ENCODE measurements around the gene HNRNPUL2. TPM values are rescaled to one million over a fixed set of nuclear protein-coding genes. Genes with fewer than 3 reads are reported as not detected.
"Not testable (repeated sequence)": the region's sequence is repeated elsewhere in the genome, so short reads cannot be mapped to it uniquely, and the experiment has no call there.

HNRNPUL2 gene
- total and polyA plus RNA-seq, 2 donors (not counting 1 experiment from before 2014, with no cell fraction given), result 14.5 to 18.8 TPM

DNA sequence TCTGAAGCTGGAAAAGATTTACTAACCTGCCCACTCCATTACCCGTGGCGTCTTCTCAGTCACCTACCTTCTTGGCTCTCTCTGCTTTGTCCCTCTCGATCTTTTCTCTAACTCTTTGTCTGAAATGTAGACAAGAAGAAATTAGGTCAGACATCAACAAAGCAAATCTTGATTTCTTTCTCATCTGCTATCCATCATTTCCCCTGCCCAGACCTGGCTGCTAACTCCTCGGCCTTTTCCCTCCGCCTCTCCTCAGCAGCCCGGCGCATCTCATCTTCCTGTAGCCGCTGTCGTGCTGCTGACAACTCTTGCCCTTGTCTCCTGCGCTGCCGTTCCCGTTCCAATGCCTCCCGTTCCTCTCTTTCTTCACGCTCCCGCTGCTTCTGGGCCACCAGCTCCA lies 49.5 kb downstream of the HNRNPUL2 start:
- TF ChIP-seq, protein P1, sequence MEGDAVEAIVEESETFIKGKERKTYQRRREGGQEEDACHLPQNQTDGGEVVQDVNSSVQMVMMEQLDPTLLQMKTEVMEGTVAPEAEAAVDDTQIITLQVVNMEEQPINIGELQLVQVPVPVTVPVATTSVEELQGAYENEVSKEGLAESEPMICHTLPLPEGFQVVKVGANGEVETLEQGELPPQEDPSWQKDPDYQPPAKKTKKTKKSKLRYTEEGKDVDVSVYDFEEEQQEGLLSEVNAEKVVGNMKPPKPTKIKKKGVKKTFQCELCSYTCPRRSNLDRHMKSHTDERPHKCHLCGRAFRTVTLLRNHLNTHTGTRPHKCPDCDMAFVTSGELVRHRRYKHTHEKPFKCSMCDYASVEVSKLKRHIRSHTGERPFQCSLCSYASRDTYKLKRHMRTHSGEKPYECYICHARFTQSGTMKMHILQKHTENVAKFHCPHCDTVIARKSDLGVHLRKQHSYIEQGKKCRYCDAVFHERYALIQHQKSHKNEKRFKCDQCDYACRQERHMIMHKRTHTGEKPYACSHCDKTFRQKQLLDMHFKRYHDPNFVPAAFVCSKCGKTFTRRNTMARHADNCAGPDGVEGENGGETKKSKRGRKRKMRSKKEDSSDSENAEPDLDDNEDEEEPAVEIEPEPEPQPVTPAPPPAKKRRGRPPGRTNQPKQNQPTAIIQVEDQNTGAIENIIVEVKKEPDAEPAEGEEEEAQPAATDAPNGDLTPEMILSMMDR (conservative IDR thresholded peaks at IDR 0.05 in 1 of 2, IDR thresholded peaks at IDR 0.05 in 1 of 2; ENCODE audit: low read depth in 1 of 2, low read length in 2 of 2), result no peak
- no peak for TF ChIP-seq EZH2 (IDR thresholded peaks at IDR 0.05; ENCODE audit: low read length, missing control alignments)
- H2AFZ ChIP-seq (ENCODE audit: low read length), result no peak overlapping the region
- no peak overlapping the region for H3K9ac ChIP-seq (ENCODE audit: insufficient read depth, low read length)
- H3K27me3 ChIP-seq (ENCODE audit: control insufficient read depth, insufficient read depth, low read length), result no peaks in the 10 kb centered on the region
- H3K4me3 ChIP-seq (replicated peaks in 1 of 4; ENCODE audit: control extremely low read depth in 1 of 4, insufficient read depth in 1 of 4, low read depth in 3 of 4, low read length in 4 of 4), result peak overlapping the region; percentile 74 to 88 (median 82)
- H3K79me2 ChIP-seq (ENCODE audit: control insufficient read depth, insufficient read depth, low read length), result peaks cover 13% of the 10 kb centered on the region
- H3K27ac ChIP-seq (ENCODE audit: insufficient read depth, low read length), result peak overlapping the region; percentile 88
- no peaks in the 10 kb centered on the region for H3K9me3 ChIP-seq (ENCODE audit: control insufficient read depth, insufficient read depth, low read depth, low read length)
- H3K36me3 ChIP-seq (ENCODE audit: control insufficient read depth, insufficient read depth, low read length), result peaks cover 7% of the 10 kb centered on the region
- peaks cover 5% of the 10 kb centered on the region for H3K4me1 ChIP-seq (ENCODE audit: control insufficient read depth, extremely low read depth, insufficient read depth, low read length)
- DNase-seq (ENCODE audit: low read depth in 2 of 2), result no peak
- peak overlapping the region; percentile 99 for H3K4me2 ChIP-seq (ENCODE audit: extremely low read depth, insufficient read depth, low read length)
- no peaks in the 10 kb centered on the region for H4K20me1 ChIP-seq (ENCODE audit: control insufficient read depth, extremely low read depth, insufficient read depth, low read length)

DNA sequence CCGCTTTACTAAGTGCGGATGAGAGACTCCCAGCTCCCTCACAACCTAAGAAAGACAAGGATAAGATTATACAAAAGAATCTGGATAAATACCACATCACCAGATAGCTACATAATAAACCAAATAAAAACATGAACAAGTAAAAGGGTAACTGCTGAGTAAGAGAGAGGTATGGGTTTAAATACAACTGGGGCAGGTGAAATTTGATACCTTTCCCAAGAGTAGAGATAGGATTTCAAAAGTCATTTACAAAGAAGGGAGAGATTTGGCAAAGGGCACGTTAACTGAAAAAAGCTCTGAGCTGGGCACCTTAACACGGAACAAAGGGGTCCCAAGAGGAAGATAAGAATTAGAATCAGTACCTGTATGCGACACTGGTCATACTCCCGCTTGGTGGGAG lies 50.1 kb downstream of the HNRNPUL2 start:
- no peak for TF ChIP-seq EZH2 (IDR thresholded peaks at IDR 0.05; ENCODE audit: low read length, missing control alignments)
- TF ChIP-seq, protein P1 (conservative IDR thresholded peaks at IDR 0.05 in 1 of 2, IDR thresholded peaks at IDR 0.05 in 1 of 2; ENCODE audit: low read depth in 1 of 2, low read length in 2 of 2), result no peak
- no peak overlapping the region for H3K9ac ChIP-seq (ENCODE audit: insufficient read depth, low read length)
- no peak for DNase-seq (ENCODE audit: low read depth in 2 of 2)
- no peaks in the 10 kb centered on the region for H4K20me1 ChIP-seq (ENCODE audit: control insufficient read depth, extremely low read depth, insufficient read depth, low read length)
- no peaks in the 10 kb centered on the region for H3K9me3 ChIP-seq (ENCODE audit: control insufficient read depth, insufficient read depth, low read depth, low read length)
- no peak overlapping the region for H2AFZ ChIP-seq (ENCODE audit: low read length)
- H3K79me2 ChIP-seq (ENCODE audit: control insufficient read depth, insufficient read depth, low read length), result peaks cover 15% of the 10 kb centered on the region
- H3K4me1 ChIP-seq (ENCODE audit: control insufficient read depth, extremely low read depth, insufficient read depth, low read length), result peaks cover 5% of the 10 kb centered on the region
- H3K4me2 ChIP-seq (ENCODE audit: extremely low read depth, insufficient read depth, low read length), result no peak overlapping the region
- H3K27ac ChIP-seq (ENCODE audit: insufficient read depth, low read length), result no peak overlapping the region
- H3K36me3 ChIP-seq (ENCODE audit: control insufficient read depth, insufficient read depth, low read length), result peaks cover 7% of the 10 kb centered on the region
- no peaks in the 10 kb centered on the region for H3K27me3 ChIP-seq (ENCODE audit: control insufficient read depth, insufficient read depth, low read length)
- peak overlapping the region in 1 of 4 experiments; percentile 25 for H3K4me3 ChIP-seq (replicated peaks in 1 of 4; ENCODE audit: control extremely low read depth in 1 of 4, insufficient read depth in 1 of 4, low read depth in 3 of 4, low read length in 4 of 4)

DNA sequence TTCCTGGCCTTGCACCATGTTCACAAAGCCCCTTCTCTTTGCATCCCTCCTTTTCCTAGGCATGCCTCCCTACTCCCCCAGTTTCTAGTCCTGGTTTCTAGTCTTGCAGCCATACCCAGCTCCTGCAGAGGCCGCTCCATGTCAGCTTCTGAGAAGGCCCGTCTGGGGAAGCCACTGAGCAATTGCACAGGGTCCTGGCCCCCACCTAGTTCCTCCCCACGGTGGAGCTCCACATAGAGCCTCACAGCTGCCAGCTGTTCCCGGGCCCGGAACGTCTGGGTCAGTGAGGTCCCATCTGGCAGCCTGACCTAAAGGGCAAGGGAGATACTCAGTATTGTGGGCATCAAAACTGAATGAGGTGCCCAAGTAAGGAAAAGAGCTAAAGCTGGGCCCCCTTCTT lies 50.6 kb downstream of the HNRNPUL2 start:
- peaks cover 15% of the 10 kb centered on the region for H3K79me2 ChIP-seq (ENCODE audit: control insufficient read depth, insufficient read depth, low read length)
- no peak overlapping the region for H3K4me3 ChIP-seq (replicated peaks in 1 of 4; ENCODE audit: control extremely low read depth in 1 of 4, insufficient read depth in 1 of 4, low read depth in 3 of 4, low read length in 4 of 4)
- no peaks in the 10 kb centered on the region for H3K9me3 ChIP-seq (ENCODE audit: control insufficient read depth, insufficient read depth, low read depth, low read length)
- H3K4me1 ChIP-seq (ENCODE audit: control insufficient read depth, extremely low read depth, insufficient read depth, low read length), result peaks cover 5% of the 10 kb centered on the region
- no peak for TF ChIP-seq EZH2 (IDR thresholded peaks at IDR 0.05; ENCODE audit: low read length, missing control alignments)
- TF ChIP-seq, protein P1 (conservative IDR thresholded peaks at IDR 0.05 in 1 of 2, IDR thresholded peaks at IDR 0.05 in 1 of 2; ENCODE audit: low read depth in 1 of 2, low read length in 2 of 2), result no peak
- H3K9ac ChIP-seq (ENCODE audit: insufficient read depth, low read length), result no peak overlapping the region
- no peak overlapping the region for H2AFZ ChIP-seq (ENCODE audit: low read length)
- H3K36me3 ChIP-seq (ENCODE audit: control insufficient read depth, insufficient read depth, low read length), result peaks cover 7% of the 10 kb centered on the region
- no peak overlapping the region for H3K4me2 ChIP-seq (ENCODE audit: extremely low read depth, insufficient read depth, low read length)
- no peak for DNase-seq (ENCODE audit: low read depth in 2 of 2)
- H3K27ac ChIP-seq (ENCODE audit: insufficient read depth, low read length), result no peak overlapping the region
- H4K20me1 ChIP-seq (ENCODE audit: control insufficient read depth, extremely low read depth, insufficient read depth, low read length), result no peaks in the 10 kb centered on the region
- H3K27me3 ChIP-seq (ENCODE audit: control insufficient read depth, insufficient read depth, low read length), result no peaks in the 10 kb centered on the region

DNA sequence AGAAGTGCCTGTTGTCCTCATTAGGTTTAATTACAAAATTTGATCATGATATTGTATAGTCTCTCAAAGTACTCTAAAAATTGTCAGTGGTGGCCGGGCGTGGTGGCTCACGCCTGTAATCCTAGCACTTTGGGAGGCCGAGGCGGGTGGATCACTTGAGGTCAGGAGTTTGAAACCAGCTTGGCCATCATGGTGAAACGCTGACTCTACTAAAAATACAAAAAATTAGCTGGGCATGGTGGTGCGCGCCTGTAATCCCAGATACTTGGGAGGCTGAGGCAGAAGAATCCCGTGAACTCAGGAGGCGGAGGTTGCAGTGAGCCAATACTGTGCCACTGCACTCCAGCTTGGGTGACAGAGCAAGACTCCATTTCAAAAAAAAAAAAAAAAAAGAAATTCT lies 51.8 kb downstream of the HNRNPUL2 start:
- DNase-seq (ENCODE audit: low read depth in 2 of 2); H3K4me2 ChIP-seq (ENCODE audit: extremely low read depth, insufficient read depth, low read length); H3K4me3 ChIP-seq (replicated peaks in 1 of 4; ENCODE audit: control extremely low read depth in 1 of 4, insufficient read depth in 1 of 4, low read depth in 3 of 4, low read length in 4 of 4); H3K4me1 ChIP-seq (ENCODE audit: control insufficient read depth, extremely low read depth, insufficient read depth, low read length); H3K27me3 ChIP-seq (ENCODE audit: control insufficient read depth, insufficient read depth, low read length); H3K27ac ChIP-seq (ENCODE audit: insufficient read depth, low read length); H3K9ac ChIP-seq (ENCODE audit: insufficient read depth, low read length); H2AFZ ChIP-seq (ENCODE audit: low read length); H4K20me1 ChIP-seq (ENCODE audit: control insufficient read depth, extremely low read depth, insufficient read depth, low read length); H3K9me3 ChIP-seq (ENCODE audit: control insufficient read depth, insufficient read depth, low read depth, low read length); H3K36me3 ChIP-seq (ENCODE audit: control insufficient read depth, insufficient read depth, low read length): not testable (repeated sequence)
- peaks cover 18% of the 10 kb centered on the region for H3K79me2 ChIP-seq (ENCODE audit: control insufficient read depth, insufficient read depth, low read length)
